HG03520 (cell line): ENCODE data around the gene TAPBPL.
"Not testable (repeated sequence)": the region's sequence is repeated elsewhere in the genome, so short reads cannot be mapped to it uniquely, and the experiment has no call there.

Experiments used
- ATAC-seq: cut with Tn5 transposase; IDR thresholded peaks from one replicate; pipeline ENCODE4 v1.9.1; 2021; ENCODE audit warnings: mild to moderate bottlenecking, moderate library complexity; ENCODE audit not compliant: unreplicated experiment

Gene TAPBPL

DNA sequence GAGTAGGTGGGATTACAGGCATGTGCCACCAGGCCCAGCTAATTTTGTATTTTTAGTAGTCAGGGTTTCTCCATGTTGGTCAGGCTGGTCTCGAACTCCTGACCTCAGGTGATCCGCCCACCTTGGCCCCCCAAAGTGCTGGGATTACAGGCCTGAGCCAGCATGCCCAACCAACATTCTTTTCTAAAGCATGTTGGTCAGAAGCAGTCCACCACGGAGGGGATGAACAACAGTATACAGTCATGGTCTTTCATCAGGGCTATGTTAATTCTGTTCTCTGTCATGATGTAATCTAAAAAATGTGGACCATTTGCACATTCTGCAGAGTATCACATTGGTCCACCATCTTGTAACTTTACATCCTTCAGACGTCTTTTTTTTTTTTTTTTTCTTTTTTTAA is 37.6 kb downstream of the TAPBPL start:
- no peak for ATAC-seq

DNA sequence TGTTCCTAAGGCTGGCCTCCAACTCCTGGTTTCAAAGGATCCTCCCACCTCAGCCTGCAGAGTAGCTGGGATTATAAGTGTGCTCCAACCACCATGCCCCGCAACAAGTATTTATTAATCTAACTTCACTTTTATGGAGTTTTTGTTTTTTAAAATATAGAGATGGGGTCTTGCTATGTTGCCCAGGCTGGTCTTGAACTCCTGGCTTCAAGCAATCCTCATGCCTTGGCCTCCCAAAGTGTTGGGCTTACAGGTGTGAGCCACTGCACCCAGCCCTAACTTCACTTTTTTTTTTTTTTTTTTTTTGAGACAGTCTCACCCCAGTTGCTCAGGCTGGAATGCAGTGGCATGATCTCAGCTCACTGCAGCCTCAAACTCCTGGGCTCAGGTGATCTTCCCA is 38.8 kb downstream of the TAPBPL start:
- not testable (repeated sequence) for ATAC-seq

DNA sequence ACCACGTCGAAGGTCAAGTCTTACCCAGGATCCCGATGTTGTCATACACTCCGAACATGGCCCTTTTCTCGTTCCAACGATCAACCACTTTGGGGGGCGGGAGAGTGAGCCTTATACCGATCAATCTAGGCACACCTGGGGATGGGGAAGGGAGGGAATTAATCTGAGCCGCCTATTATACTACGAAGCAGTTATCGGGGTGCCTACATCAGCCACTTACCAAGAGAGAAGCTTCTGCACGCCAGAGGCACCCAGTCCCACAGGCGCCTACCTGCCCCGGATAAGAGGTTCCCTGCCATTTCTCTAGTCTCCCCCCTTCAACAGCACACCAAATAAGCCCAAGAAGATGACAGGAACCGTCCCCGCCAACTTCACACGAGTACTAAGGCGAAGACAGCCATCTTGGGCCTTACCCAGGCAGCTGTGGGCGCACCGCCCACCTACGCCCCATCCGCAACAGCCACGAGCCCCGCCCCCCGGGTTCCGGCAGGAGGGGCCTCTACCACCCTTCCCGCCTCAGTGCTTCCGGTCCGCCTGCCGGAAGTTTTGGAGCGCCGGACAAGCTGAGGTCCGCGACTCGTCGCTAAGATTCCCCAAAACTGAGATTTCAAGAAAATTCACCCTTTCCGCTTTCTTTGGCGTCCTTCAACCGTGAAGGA is 41.1 kb downstream of the TAPBPL start, which contains the start of gene MRPL51:
MRPL51 (minus strand) TSS at position 425 of the 659 bp plus-strand sequence; CDS start at position 299, 126 bp downstream.
- peak; percentile 50 for ATAC-seq

DNA sequence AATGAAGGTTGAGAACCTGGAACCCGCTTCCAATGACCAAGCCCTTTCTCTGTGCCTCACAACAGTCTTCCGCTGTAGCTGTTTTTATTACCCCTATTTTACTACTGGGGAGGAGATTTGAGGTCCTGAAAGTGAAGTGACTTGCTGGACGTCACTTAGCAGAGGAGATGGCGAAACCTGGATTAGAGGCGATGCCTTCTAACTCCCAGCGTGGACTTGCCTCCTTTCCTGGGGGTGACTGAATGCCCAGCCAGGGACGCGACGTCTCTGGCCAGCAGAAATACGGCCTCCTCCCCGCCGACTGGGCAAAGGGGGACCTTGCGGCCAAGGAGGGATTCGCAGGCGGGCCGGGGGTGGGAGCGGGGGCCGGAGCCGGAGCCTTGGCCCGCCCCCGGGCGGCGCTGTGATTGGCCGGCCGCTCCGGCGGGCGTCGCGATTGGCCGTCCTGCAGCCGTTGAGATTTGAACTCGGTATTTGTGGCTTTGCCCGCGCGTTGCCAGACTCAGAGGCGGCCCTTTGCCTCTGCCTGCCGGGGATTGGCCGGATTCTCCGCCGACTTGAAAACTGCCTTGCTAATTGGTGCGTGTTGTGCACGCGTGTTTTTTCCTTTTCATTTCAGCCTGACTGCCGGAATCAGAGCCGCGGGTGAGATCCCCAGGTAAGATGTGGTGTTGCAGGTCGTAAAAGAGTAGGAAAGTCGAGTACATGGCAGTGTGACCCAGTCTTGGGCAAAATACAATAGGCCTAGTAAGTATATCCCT is 41.8 kb downstream of the TAPBPL start, which contains the start of gene NCAPD2:
NCAPD2 (plus strand) TSS at position 606 of the 761 bp plus-strand sequence. CDS start 997 bp downstream, outside the sequence.
- peak; percentile 91 for ATAC-seq

DNA sequence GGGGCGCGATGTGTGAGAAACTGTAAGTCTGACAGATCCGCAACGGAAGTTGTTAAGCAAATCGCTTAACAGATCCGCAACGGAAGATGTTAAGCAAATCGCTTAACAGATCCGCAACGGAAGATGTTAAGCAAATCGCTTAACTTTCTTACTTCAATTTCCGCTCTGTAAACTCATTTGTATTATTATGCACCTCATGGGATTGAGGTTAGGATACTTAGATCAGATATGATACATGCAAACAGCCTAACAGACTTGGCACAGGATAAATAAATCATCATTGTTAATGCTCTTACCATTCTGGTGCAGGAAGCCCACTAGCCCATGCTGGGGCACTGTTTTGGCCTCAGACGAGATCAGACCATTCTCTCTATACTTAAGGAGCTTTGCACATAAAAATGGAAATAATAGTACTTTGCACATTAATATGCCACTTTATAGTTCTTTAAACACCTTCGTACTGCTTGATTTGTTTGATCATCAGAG is 42.5 kb downstream of the TAPBPL start:
- no peak for ATAC-seq

DNA sequence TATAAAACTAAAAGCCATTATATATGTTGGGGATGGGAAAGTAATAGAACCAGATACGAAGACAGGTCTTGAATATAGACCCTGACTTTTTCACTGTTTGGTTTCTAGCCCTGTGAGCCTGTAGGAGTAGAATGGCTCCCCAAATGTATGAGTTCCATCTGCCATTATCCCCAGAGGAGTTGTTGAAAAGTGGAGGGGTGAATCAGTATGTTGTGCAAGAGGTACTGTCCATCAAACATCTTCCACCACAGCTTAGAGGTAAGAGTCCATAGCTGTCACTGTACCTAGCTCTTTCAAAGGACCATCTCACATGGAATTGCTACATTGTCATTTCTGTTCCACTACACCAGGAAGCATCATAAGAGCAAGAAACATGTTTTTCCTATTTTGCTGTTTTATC is 43.1 kb downstream of the TAPBPL start:
- no peak for ATAC-seq

DNA sequence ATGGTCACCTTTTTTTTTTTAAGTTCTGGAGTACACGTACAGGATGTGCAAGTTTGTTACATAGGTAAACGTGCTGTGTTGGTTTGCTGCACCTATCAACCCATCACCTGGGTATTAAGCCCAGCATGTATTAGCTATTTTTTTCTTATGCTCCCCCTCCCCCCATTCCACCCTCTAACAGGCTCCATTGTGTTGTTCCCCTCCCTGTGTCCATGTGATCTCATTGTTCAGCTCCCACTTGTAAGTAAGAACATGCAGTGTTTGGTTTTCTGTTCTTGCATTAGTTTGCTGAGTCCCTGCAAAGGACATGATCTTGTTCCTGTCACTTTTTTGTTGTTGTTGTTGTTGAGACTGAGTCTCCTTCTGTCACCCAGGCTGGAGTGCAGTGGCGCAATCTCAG is 45.4 kb downstream of the TAPBPL start:
- ATAC-seq, result not testable (repeated sequence)

DNA sequence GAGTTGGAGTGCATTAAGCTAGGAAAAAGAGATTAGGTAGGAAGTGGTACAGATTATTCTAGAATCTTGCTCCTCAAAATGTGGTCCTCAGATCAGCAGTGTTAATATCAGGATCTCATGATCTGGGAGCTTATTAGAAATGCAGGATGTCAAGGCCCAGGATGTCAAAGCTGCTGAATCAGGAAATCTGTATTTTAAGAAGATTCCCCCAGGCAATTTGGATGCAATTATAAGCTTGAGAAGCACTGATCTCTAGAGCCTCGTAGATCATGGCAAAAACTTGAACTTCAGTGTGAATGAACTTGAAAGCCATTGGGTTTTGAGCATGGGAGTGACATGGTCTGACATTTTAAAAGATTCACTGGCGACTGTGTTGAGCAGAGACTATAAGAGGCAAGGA is 48.6 kb downstream of the TAPBPL start:
- ATAC-seq, result no peak

DNA sequence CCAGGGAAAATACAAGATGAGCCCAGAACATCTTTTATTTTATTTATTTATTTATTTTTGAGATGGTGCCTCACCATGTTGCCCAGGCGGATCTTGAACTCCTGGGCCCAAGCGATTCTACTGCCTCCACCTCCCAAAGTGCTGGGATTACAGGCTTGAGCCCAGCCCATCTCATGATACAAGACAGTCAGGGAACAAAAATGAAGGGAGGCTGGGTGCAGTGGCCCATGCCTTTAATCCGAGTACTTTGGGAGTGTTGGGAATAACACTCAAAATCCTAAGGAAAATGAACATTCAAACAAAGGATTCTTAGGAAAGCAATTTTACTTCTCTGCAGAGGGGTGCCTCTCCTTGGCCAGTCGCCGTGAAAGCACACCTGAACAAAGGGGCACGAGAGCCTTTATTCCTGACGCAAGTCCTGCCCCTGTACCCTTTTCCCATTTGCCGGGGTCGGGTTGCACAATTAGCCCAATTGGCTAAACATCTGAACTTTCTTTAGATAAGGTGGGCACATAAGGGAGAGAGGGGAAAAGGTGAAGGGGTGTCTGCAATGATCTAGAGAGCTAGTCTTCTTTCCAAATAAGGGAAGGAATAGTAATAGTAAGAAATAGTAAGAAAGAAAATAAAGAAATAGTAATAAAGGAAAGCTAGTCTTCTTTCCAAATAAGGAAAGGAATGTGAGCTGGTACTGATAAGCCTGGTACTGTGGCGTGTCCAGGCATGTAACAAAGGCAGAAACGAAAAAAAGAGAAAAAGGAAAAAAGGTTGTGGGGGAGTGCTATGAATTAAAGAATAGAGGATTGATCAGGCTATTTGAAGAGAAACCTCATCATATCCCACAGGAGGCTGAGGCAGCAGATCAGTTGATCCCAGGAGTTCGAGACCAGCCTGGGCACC is 55.5 kb downstream of the TAPBPL start:
- ATAC-seq, result no peak

DNA sequence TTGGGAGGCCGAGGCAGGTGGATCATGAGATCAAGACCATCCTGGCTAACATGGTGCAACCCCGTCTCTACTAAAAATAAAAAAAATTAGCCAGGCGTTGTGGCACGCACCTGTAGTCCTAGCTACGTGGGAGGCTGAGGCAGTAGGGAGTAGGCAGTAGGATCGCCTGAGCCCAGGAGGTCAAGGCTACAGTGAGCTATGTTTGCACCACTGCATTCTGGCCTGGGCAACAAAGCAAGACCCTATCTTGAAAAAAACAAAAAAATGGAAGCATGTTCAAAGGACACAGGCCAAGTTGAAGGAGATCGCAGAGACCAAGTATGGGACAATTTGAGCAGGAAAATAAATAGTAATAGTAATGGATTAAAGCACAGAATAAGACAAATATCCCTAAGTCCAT is 56.2 kb downstream of the TAPBPL start:
- no peak for ATAC-seq
